ENCODE data around the gene BTN1A1. TPM values are rescaled to one million over a fixed set of nuclear protein-coding genes. Genes with fewer than 3 reads are reported as not detected.

BTN1A1 gene
- total and polyA plus RNA-seq, 10 of the 15 experiments (the other 5 are each of a cell fraction or from before 2014, with no cell fraction given): 0.05 to 2.2 (median 0.87) TPM

GRCh38 chr6:26553635-26554446 lies 53.7 kb downstream of the BTN1A1 start (continued):
- TF ChIP-seq ZNF687 (IDR thresholded peaks at IDR 0.05): no peak
- TF ChIP-seq POLR2AphosphoS5 (IDR thresholded peaks at IDR 0.05; ENCODE audit: low read length): no peak
- TF ChIP-seq TCF7 (IDR thresholded peaks at IDR 0.05; ENCODE audit: borderline replicate concordance): 0 out of 2 replicates have a peak, but pooled peaks have one; percentile 23
- peak; percentile 2; the same call in 1 of the 2 replicates for TF ChIP-seq GATAD2B (conservative IDR thresholded peaks at IDR 0.05; ENCODE audit: low read depth)
- TF ChIP-seq BRCA1 (IDR thresholded peaks at IDR 0.05; ENCODE audit: low read depth, low read length): no peak
- TF ChIP-seq HCFC1 (IDR thresholded peaks at IDR 0.05; ENCODE audit: low read length): no peak
- no peak for TF ChIP-seq NR2C2 (IDR thresholded peaks at IDR 0.05; ENCODE audit: borderline replicate concordance, control insufficient read depth, insufficient read length, low read depth)
- peak; percentile 32; the same call in 1 of the 2 replicates for TF ChIP-seq RUNX3 (IDR thresholded peaks at IDR 0.05; ENCODE audit: low read length)
- TF ChIP-seq MYB (IDR thresholded peaks at IDR 0.05; ENCODE audit: borderline replicate concordance, low read depth, low read length): no peak
- no peak; the same call in 1 of the 2 replicates for TF ChIP-seq CREB1 (IDR thresholded peaks at IDR 0.05; ENCODE audit: low read depth)
- TF ChIP-seq FOXK2 (IDR thresholded peaks at IDR 0.05): peak; percentile 55; the same call in 1 of the 2 replicates
- no peak for TF ChIP-seq RBBP5 (conservative IDR thresholded peaks at IDR 0.05)
- no peak for TF ChIP-seq ZNF592 (IDR thresholded peaks at IDR 0.05)
- TF ChIP-seq ELK1 (IDR thresholded peaks at IDR 0.05; ENCODE audit: low read depth, low read length): no peak
- TF ChIP-seq MXI1 (IDR thresholded peaks at IDR 0.05; ENCODE audit: low read depth, low read length): no peak
- no peak for TF ChIP-seq SUZ12 (IDR thresholded peaks at IDR 0.05; ENCODE audit: unreplicated experiment)
- TF ChIP-seq IKZF1 (conservative IDR thresholded peaks at IDR 0.05): peak; percentile 51
- TF ChIP-seq SMAD5 (IDR thresholded peaks at IDR 0.05; ENCODE audit: low read depth): no peak
- TF ChIP-seq RELA (IDR thresholded peaks at IDR 0.05; ENCODE audit: borderline replicate concordance, partially characterized antibody): peak; percentile 81

Data from GM12878 (cell line).